Astrocyte of the cerebellum (primary cell): ENCODE data around the gene B4GALT6.

Source experiments
- DNase-seq: peaks from one replicate; pipeline ENCODE4 v3.0.0-alpha.2; 2011; ENCODE audit warnings: low read depth
- H3K4me3 ChIP-seq: 2 replicates; pipeline ENCODE4 v1.5.1; 2011; ENCODE audit warnings: mild to moderate bottlenecking, low read depth, low read length, moderate library complexity
- in situ Hi-C: cut with HindIII; loops from 2 replicates; pipeline ENCODE4 v1.10.0; 2017; ENCODE audit warnings: low sequenced_read_pairs
- TF ChIP-seq, protein P1 (sequence below): IDR thresholded peaks from 2 replicates; pipeline ENCODE4 v1.5.1; 2012; ENCODE audit warnings: low read length, low read depth, moderate library complexity, mild to moderate bottlenecking; ENCODE audit errors: missing control alignments

B4GALT6 gene

GRCh38 chr18:31618801-31619200 lies 65.6 kb downstream of the B4GALT6 start:
- no peak for DNase-seq
- in situ Hi-C loops, result no loop called here
- TF ChIP-seq, protein P1, sequence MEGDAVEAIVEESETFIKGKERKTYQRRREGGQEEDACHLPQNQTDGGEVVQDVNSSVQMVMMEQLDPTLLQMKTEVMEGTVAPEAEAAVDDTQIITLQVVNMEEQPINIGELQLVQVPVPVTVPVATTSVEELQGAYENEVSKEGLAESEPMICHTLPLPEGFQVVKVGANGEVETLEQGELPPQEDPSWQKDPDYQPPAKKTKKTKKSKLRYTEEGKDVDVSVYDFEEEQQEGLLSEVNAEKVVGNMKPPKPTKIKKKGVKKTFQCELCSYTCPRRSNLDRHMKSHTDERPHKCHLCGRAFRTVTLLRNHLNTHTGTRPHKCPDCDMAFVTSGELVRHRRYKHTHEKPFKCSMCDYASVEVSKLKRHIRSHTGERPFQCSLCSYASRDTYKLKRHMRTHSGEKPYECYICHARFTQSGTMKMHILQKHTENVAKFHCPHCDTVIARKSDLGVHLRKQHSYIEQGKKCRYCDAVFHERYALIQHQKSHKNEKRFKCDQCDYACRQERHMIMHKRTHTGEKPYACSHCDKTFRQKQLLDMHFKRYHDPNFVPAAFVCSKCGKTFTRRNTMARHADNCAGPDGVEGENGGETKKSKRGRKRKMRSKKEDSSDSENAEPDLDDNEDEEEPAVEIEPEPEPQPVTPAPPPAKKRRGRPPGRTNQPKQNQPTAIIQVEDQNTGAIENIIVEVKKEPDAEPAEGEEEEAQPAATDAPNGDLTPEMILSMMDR, result no peak
- no peak overlapping the region for H3K4me3 ChIP-seq

- no peak for DNase-seq
- TF ChIP-seq, protein P1, result no peak
- no peak overlapping the region for H3K4me3 ChIP-seq
- in situ Hi-C loops, result no loop called here
Measured at GRCh38 chr18:31617031-31617717, 67.2 kb downstream of the B4GALT6 start.

DNA sequence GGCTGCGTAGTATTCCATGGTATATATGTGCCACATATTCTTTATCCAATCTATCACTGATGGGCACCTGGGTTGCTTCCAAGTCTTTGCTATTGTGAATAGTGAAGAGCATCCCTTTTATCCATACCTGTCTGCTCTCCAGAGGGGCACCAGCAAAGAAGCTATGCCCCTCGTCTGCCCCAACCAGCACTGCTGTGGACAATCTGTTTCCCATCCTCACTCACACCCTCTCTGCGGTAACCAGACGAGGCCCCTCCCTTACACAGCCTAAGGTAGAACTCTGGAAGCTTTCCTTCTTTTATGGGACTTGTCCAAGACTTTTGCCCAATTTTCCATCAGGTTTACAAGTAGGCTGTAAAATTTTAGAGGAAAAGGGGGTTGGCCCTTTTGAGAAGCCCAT lies 67.8 kb downstream of the B4GALT6 start:
- no peak overlapping the region for H3K4me3 ChIP-seq
- no peak for DNase-seq
- TF ChIP-seq, protein P1, result no peak
- in situ Hi-C loops, result no loop called here

DNA sequence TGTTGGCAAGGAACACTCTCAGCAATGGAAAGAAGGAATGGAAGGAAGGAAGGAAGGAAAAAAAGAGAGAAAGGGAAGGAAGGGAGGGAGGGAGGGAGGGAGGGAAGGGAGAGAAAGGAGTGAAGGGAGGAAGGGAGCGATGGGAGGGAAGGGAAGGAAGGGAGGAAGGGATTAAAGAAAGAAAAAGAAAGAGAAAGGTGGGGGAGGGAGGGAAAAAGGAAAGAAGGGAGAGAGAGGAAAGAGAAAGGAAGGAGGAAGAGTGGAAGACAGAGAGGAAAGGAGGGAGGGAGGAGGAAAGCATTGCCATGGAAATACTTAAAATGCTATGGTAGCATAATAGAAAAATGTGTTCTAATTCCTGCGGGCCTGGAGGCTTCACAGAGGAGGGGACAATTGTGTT lies 70.3 kb downstream of the B4GALT6 start:
- DNase-seq, result no peak
- no peak overlapping the region for H3K4me3 ChIP-seq
- TF ChIP-seq, protein P1, result no peak
- in situ Hi-C loops, result loop anchor here (5.0 kb wide), 1 partner anchor 37 kb away; no protein-coding TSS in a partner anchor

GRCh38 chr18:31612124-31612523 lies 72.3 kb downstream of the B4GALT6 start:
- in situ Hi-C loops, result loop anchor here (5.0 kb wide), 1 partner anchor 35 kb away; no protein-coding TSS in a partner anchor
- DNase-seq, result no peak
- TF ChIP-seq, protein P1, result no peak

DNA sequence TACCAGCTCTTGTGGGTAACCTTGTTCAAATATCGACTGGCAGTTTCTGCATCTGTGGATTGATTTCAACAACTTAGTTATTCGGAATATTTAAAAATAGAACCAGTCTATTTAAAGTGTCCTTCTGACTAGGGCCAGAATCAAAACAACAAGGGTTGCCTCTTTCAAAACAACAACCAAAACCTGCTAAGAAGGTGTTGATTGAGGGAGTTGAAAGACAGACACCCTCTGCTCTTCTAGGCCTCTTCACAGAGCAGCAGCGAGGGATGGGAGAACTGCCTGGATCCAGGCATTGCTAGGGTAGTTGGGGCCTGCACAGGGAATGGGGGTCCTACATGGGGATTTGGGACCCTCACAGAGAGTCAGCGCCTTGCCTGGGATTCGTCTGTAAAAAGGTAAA lies 72.9 kb downstream of the B4GALT6 start:
- H3K4me3 ChIP-seq, result no peak overlapping the region
- DNase-seq, result no peak
- TF ChIP-seq, protein P1, result no peak
- in situ Hi-C loops, result loop anchor here (5.0 kb wide), 1 partner anchor 34 kb away; no protein-coding TSS in a partner anchor

More at GRCh38 chr18:31612124-31612523, 72.3 kb downstream of the B4GALT6 start:
- H3K4me3 ChIP-seq, result no peak overlapping the region
